BJ (cell line): ENCODE results near the gene PRG2. TPM values are rescaled to one million over a fixed set of nuclear protein-coding genes. Genes with fewer than 3 reads are reported as not detected.

ENCODE experiments used
- CTCF ChIA-PET: fragments of 350-600 bp; formaldehyde crosslinking; extraction: SDS; loops from one replicate; lab custom pipeline; 2021; ENCODE audit warnings: antibody characterized with exemption, inconsistent platforms; lab: Yijun Ruan, JAX
- POLR2A ChIA-PET: fragments of 300-600 bp; sonication (Branson Sonifier 250); formaldehyde crosslinking; extraction: SDS; loops from one replicate; lab custom pipeline; 2021; ENCODE audit warnings: antibody characterized with exemption; lab: Charles Lee
- DNase-seq: peaks from one replicate; pipeline ENCODE4 v3.0.0-alpha.2; 2011; ENCODE audit warnings: low read depth
- H3K27me3 ChIP-seq: 2 replicates; pipeline ENCODE4 v1.6.0; 2011; ENCODE audit warnings: low read length; ENCODE audit not compliant: control insufficient read depth, insufficient read depth
- H3K36me3 ChIP-seq: 2 replicates; pipeline ENCODE4 v1.5.1; 2011; ENCODE audit warnings: low read length; ENCODE audit not compliant: control insufficient read depth, insufficient read depth
- H3K4me3 ChIP-seq: 2 replicates; pipeline ENCODE4 v1.5.1; 2011; ENCODE audit warnings: low read depth, mild to moderate bottlenecking, control low read depth, low read length
- polyA plus RNA-seq: library from polyadenylated mRNA; depleted of rRNA; stranded (reverse); fragments of >200 nt; gene quantifications from 2 replicates; pipeline ENCODE4 v1.2.3, GENCODE V29; 2011
- TF ChIP-seq, protein P1 (sequence below): IDR thresholded peaks from 2 replicates; pipeline ENCODE4 v1.5.1; 2011; ENCODE audit warnings: low read depth, mild to moderate bottlenecking, control low read depth, inconsistent platforms, low read length, moderate library complexity; ENCODE audit not compliant: insufficient read depth

Gene PRG2
- polyA plus RNA-seq, 1 experiment, result not detected

DNA sequence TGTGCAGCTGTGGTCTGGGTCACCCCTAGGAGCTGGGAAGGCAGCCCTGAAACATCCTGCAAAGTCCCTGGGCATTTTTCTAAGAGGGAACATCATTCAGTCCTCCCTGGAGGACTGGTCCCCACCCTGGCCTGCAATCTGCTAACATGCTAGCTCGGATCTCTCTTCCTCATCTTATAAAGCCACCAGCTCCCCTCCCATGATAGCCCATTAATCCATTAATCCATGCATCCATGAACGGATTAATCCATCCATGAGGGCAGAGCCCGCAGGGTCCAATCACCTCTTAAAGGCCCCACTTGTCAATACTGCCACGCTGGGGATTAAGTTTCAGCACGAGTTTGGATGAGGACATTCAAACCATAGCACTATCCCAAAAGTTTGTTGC, 21.6 kb downstream of the PRG2 start:
- CTCF ChIA-PET, result interaction anchor here (1.1 kb wide), 1 partner anchor 18 kb away, joined by 4 read pairs; no protein-coding TSS in a partner anchor

DNA sequence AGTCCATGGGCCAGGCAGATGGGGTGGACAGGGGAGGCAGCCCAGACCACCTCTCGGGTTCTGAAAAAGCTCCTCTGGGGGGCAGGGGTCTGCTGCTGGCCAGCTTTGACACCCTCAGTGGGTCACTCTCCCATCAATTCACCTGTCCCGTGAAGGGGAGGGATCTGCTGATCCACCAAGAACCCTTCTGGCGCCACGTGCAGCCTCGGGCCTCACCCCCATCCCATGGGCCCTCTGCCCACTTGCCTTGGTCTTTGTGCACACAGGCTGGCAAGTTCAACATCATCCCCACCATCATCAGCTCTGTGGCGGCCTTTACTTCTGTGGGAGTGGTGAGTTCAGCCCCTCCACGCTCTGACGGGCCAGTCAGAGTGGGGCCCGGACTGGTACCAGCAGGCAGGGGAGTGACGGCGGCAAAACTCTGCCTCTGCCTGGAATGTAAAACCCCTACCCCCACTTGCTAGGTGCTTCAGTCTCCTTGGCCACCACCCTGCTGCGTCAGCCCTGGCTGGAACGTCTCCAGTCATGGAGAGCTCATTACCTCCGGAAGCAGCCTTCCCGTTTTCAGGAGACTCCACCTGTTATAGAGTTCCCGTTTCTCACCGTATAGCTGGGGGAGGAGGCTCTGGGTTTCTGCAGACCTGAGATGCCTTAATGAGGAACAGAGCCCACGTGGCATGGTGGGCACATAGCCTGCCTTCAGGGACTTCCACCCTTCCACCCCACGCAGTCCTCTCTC, 22.2 kb downstream of the PRG2 start:
- POLR2A ChIA-PET, result no interaction called here

More for the DNA sequence above, 21.6 kb downstream of the PRG2 start:
- no peak for DNase-seq
- Histone ChIP-seq H3K27me3 (no peaks in the 10 kb centered on the region; the same call in none of the 2 replicates), H3K4me3 (no peak overlapping the region), H3K36me3 (no peaks in the 10 kb centered on the region)
- TF ChIP-seq, protein P1, sequence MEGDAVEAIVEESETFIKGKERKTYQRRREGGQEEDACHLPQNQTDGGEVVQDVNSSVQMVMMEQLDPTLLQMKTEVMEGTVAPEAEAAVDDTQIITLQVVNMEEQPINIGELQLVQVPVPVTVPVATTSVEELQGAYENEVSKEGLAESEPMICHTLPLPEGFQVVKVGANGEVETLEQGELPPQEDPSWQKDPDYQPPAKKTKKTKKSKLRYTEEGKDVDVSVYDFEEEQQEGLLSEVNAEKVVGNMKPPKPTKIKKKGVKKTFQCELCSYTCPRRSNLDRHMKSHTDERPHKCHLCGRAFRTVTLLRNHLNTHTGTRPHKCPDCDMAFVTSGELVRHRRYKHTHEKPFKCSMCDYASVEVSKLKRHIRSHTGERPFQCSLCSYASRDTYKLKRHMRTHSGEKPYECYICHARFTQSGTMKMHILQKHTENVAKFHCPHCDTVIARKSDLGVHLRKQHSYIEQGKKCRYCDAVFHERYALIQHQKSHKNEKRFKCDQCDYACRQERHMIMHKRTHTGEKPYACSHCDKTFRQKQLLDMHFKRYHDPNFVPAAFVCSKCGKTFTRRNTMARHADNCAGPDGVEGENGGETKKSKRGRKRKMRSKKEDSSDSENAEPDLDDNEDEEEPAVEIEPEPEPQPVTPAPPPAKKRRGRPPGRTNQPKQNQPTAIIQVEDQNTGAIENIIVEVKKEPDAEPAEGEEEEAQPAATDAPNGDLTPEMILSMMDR, result no peak
- POLR2A ChIA-PET, result no interaction called here

DNA sequence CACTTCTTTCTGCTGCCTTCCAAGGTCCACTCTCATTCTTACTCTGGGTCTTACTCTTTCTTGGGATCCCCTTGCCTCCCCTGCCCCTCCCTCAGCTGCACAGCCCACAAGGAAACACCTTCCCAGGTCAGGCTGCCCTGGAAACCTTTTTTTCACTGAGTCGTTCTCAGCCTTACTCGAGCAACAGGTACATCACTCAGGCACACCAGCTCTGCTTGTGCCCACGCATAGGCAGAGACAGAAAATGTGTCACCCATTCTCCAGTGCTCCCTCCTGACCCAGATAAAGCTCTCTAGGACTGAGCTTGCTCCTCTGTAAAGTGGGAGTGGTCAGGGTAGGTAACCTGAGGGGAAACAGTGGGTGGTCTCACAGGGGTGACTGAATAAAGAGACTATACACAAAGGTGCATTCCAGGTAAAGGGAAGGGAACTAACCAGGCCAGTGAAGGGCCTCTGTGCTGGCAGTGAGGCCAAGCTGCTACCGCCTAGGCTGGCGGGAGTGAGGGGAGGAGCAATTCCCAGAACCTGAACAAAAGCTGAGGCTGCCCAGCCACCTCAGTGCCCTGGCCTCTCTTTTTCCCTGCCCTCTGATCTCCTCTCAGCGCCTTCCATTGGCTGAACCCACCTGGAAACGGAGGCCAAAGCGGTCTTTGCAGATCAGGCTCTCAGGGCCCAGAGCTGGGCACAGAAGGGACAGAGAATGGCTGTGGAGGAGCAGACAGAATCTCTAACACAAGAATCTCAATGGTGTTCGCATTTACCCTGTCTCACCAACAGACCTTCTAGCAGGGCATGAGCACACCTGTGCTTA, 25.4 kb downstream of the PRG2 start:
- Histone ChIP-seq H3K4me3 (no peak overlapping the region), H3K27me3 (peaks cover 5% of the 10 kb centered on the region), H3K36me3 (no peaks in the 10 kb centered on the region)
- POLR2A ChIA-PET, result no interaction called here
- DNase-seq, result no peak
- CTCF ChIA-PET, result no interaction called here
- TF ChIP-seq, protein P1, result no peak

More for the DNA sequence above, 22.2 kb downstream of the PRG2 start:
- H3K36me3 ChIP-seq, result no peaks in the 10 kb centered on the region
- no peaks in the 10 kb centered on the region; the same call in none of the 2 replicates for H3K27me3 ChIP-seq
- TF ChIP-seq, protein P1, result no peak
- DNase-seq, result no peak
- no peak overlapping the region for H3K4me3 ChIP-seq
- CTCF ChIA-PET, result interaction anchor here (1.1 kb wide), 1 partner anchor 17 kb away, joined by 4 read pairs; no protein-coding TSS in a partner anchor

DNA sequence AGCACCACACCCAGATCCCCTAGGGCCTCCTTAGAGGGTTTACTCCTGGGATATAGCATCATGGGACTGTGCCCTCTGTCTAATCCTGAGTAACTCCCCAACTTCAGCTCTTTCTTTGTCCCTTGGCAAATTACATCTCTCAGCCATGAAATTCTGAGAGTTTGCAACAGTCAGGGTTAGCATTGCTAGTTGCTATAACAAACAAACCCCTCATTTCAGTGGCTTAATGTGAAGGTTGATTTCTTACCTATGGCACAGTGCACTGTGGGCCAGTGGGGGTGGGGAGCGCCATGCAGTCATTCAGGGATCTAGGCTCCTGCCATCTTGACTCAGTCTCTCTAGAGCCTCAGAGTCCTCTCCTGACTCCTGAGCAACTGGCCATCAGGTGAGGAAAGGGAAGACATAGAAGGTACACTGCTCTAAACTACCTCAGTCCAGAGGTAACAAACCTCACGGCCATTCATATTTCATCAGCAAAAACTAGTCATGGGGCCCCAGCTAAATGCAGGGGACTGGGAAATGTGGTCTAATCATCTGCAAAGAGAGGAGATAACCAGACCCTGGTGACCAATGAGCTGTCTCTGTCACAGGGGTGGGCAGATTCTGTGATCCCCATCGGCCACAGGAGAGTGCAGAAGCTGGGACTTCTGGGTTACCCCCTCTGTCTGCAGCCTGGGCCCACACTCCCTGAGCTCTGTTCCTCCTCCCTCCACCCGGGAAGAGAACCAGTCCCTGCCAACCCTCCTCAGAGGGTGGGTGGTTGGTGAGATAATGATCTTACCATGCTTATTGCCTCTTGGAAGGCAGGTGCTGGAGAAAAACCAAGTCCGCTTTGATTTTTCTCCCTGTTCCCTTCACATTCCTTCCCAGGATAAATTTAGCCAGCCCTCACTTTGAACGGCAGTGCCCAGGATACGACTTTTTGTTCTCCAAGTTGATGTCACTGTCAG, 27.0 kb downstream of the PRG2 start:
- POLR2A ChIA-PET, result no interaction called here
- no peak overlapping the region for H3K4me3 ChIP-seq
- peaks cover 6% of the 10 kb centered on the region for H3K27me3 ChIP-seq
- H3K36me3 ChIP-seq, result no peaks in the 10 kb centered on the region
- DNase-seq, result no peak
- TF ChIP-seq, protein P1, result no peak
- CTCF ChIA-PET, result interaction anchor here (0.6 to 1.5 kb wide), 3 partner anchors 10 to 16 kb away, joined by 3 read pairs; no protein-coding TSS in a partner anchor
